ENCODE results near the gene GATA2.

Gene GATA2

GRCh38 chr3:128478576-128479506, 14.2 kb downstream of the GATA2 start:
- Mint-ChIP-seq H3K27ac (no peak overlapping the region), H3K9me3 (ENCODE audit: low read depth) (no peaks in the 10 kb centered on the region), H3K4me3 (no peak overlapping the region), H3K27me3 (peaks cover 29% of the 10 kb centered on the region), H3K4me1 (ENCODE audit: low read depth) (peaks cover 10% of the 10 kb centered on the region), H3K36me3 (no peaks in the 10 kb centered on the region)

- no peaks in the 10 kb centered on the region for H3K9me3 Mint-ChIP-seq (ENCODE audit: low read depth)
- H3K36me3 Mint-ChIP-seq: no peaks in the 10 kb centered on the region
- no peak overlapping the region for H3K27ac Mint-ChIP-seq
- H3K4me1 Mint-ChIP-seq (ENCODE audit: low read depth): no peaks in the 10 kb centered on the region
- no peak overlapping the region for H3K4me3 Mint-ChIP-seq
- H3K27me3 Mint-ChIP-seq: peaks cover 14% of the 10 kb centered on the region
Measured at GRCh38 chr3:128476659-128477058, 16.3 kb downstream of the GATA2 start.

- Mint-ChIP-seq H3K4me3 (no peak overlapping the region), H3K4me1 (ENCODE audit: low read depth) (no peaks in the 10 kb centered on the region), H3K36me3 (no peaks in the 10 kb centered on the region), H3K27me3 (peaks cover 15% of the 10 kb centered on the region), H3K9me3 (ENCODE audit: low read depth) (no peaks in the 10 kb centered on the region), H3K27ac (no peak overlapping the region)
Measured at GRCh38 chr3:128475355-128475754, 17.6 kb downstream of the GATA2 start.

DNA sequence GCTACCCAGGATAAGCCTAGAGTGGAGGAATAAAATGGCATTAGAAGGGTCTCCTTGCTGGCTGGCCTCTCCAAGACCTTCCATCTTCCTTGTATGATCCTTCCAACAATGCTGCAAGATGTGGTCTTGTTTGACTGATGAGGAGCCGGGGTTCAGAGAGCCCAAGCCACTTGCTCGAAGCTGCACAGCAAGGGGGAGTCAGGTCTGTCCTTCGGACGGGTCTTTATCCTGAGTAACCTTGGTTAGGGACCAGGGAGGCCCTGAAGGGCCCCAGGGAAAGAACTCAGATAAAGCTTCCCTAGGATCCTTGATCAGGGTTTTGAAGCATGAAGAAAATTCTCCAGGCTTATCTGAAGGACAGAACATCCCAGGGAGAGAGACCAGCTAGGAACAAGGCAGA, 19.3 kb downstream of the GATA2 start:
- H3K36me3 Mint-ChIP-seq: no peaks in the 10 kb centered on the region
- H3K27ac Mint-ChIP-seq: no peak overlapping the region
- H3K27me3 Mint-ChIP-seq: peaks cover 13% of the 10 kb centered on the region
- no peaks in the 10 kb centered on the region for H3K4me1 Mint-ChIP-seq (ENCODE audit: low read depth)
- H3K9me3 Mint-ChIP-seq (ENCODE audit: low read depth): no peaks in the 10 kb centered on the region
- H3K4me3 Mint-ChIP-seq: no peak overlapping the region

GRCh38 chr3:128473180-128473519, 19.9 kb downstream of the GATA2 start:
- Mint-ChIP-seq H3K27ac (no peak overlapping the region), H3K4me1 (ENCODE audit: low read depth) (no peaks in the 10 kb centered on the region), H3K27me3 (peaks cover 8% of the 10 kb centered on the region), H3K4me3 (no peak overlapping the region), H3K9me3 (ENCODE audit: low read depth) (no peaks in the 10 kb centered on the region), H3K36me3 (no peaks in the 10 kb centered on the region)

DNA sequence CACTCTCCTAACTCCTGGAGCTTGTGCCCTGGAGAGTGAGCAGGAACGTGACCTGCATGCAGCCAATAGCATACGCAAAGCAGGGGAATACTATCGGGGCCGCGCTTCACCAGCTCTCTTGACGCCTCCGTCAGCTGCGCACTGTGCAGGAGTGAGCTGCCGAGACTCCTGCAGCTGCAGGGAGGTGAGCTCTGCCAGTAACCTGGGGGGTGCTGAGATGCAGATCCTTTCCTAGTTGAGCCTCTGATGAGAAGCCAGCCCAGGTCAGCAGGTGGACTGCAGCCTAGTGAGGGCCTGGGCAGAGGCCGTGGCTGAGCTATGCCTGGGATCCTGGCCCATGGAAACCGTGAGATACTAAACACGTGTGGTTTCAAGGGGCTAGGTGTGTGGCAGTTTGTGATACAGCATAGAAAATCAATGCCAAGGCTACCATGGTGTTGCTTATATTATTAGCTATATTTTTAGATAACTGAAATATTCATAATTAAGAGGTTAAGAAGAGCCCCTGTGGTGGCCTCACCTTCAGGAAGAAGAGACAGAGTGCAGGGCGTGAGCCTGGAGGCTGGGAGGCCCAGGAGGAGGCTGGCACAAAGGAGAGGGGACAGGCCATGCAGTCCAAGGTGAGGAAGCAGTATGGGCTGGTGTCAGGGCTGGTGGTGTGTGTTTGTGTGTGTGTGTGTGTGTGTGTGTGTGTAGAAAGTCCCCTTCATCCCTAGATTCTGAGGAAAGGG, 20.4 kb downstream of the GATA2 start:
- Mint-ChIP-seq H3K4me3 (no peak overlapping the region), H3K9me3 (ENCODE audit: low read depth) (no peaks in the 10 kb centered on the region), H3K36me3 (no peaks in the 10 kb centered on the region), H3K27me3 (peaks cover 3% of the 10 kb centered on the region), H3K27ac (no peak overlapping the region), H3K4me1 (ENCODE audit: low read depth) (no peaks in the 10 kb centered on the region)

DNA sequence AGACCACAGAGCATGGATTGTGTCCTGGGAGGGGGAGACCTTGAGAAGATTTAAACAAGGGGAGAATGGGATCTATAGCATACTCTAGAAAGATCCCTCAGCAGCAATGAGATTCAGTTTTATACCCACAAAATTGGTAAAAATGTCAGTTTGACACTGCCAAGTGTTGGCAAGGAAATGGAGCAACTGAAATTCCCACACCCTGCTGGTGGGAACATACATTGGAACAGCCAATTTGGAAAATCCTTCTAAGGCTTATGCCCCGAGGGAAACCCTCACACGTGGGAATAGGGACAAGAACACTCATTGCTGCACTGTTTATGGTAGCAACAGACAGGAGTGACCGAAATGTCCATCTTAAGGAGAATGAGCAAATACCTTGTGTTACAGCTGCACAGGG, 21.3 kb downstream of the GATA2 start:
- Mint-ChIP-seq H3K27ac (no peak overlapping the region), H3K4me1 (ENCODE audit: low read depth) (peaks cover 7% of the 10 kb centered on the region), H3K27me3 (peaks cover 4% of the 10 kb centered on the region), H3K9me3 (ENCODE audit: low read depth) (no peaks in the 10 kb centered on the region), H3K36me3 (no peaks in the 10 kb centered on the region), H3K4me3 (no peak overlapping the region)

GRCh38 chr3:128471110-128471509, 21.9 kb downstream of the GATA2 start:
- no peaks in the 10 kb centered on the region for H3K9me3 Mint-ChIP-seq (ENCODE audit: low read depth)
- H3K27me3 Mint-ChIP-seq: peaks cover 4% of the 10 kb centered on the region
- H3K4me1 Mint-ChIP-seq (ENCODE audit: low read depth): peaks cover 7% of the 10 kb centered on the region
- H3K36me3 Mint-ChIP-seq: no peaks in the 10 kb centered on the region
- H3K27ac Mint-ChIP-seq: no peak overlapping the region
- no peak overlapping the region for H3K4me3 Mint-ChIP-seq

DNA sequence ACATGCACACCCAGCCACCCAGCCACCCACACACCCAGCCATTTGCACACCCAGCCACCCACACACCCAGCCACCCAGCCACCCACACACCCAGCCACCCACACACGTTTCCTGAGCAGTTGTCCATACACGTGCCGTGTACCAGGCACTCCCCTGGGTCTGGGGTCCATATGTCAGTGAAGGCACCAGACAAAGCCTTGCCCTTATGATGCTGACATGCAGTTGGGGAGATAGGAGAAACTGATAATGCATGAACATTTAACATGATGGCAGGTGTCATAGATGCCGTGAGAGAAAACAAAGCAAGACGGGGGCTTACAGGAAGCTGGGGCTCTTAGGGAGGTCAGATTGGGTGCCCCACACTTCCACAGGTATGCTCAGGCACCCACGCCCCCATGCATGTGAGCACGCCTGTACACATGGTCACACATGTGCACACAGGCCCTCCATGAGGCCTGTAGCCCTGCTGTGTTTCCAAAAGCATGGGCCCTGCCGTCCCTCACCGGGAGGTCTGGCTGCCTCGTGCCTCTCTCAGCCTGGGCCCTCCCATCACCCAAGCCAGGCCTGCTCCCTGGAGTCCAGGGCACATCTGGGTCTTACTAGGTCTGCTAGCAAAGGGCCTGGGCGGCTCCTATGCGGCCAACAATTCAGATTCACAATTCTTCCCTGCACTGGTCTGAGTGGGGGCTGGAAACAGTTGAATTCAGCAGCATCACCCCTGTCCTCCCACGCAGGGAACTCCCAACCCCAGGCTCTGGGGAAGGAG, 22.7 kb downstream of the GATA2 start:
- H3K27me3 Mint-ChIP-seq: peaks cover 4% of the 10 kb centered on the region
- H3K9me3 Mint-ChIP-seq (ENCODE audit: low read depth): no peaks in the 10 kb centered on the region
- no peaks in the 10 kb centered on the region for H3K36me3 Mint-ChIP-seq
- peaks cover 7% of the 10 kb centered on the region for H3K4me1 Mint-ChIP-seq (ENCODE audit: low read depth)
- no peak overlapping the region for H3K4me3 Mint-ChIP-seq
- H3K27ac Mint-ChIP-seq: no peak overlapping the region

DNA sequence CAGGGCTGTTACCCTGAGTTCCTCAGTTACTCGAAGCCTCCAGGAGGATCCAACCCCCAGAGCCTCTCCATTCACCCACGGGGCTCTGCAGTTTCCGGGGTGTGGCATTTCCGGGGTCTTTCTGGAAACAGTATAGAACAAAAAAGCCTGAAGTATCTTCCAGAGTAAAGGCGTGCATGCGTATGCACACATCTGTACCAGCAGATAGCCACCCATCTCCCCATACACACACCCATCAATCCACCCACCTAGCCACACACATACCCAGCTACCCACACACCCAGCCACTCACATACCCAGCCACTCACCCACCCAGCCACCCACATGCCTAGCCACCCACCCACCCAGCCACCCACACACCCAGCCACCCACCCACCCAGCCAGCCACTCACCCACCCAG, 23.4 kb downstream of the GATA2 start:
- H3K36me3 Mint-ChIP-seq: no peaks in the 10 kb centered on the region

DNA sequence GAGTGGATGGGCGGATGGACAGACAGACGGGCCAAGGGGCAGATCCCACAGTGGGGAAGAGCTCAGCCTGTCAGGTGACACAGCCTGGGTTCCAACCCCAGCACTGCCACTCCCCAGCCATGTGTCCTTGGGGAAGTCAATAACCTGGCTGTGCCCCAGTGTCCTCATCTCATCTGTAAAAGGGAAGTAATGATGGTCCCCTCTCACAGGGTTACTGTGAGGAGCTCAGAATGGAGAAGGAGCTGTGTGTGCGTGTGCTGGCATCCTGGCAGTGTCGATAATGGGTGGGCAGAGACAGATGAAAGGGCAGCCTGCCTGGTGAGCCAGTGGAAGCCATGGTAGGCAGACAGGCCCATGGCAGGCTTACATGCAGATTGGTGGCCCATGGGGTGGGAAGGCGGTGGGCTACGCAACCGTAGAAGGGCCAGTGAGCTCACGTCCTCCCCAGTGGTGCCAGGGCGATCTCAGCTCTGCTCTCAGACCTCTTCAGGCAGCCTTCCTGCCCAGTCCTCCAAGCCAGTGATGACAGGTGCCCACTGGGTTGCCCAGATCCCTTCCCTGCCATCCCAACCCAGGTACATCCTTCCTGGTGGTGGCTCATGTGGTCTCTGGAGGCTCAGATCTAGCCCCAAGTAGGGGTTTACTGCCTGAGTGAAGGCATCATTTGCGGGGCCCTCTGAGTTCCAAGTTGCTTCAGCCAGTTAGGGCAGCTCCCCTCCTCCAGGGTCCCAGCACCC, 24.0 kb downstream of the GATA2 start:
- Mint-ChIP-seq H3K36me3 (no peaks in the 10 kb centered on the region), H3K27me3 (peaks cover 4% of the 10 kb centered on the region), H3K4me3 (no peak overlapping the region), H3K9me3 (ENCODE audit: low read depth) (no peaks in the 10 kb centered on the region), H3K27ac (no peak overlapping the region), H3K4me1 (ENCODE audit: low read depth) (peaks cover 7% of the 10 kb centered on the region)

More for the DNA sequence above, 23.4 kb downstream of the GATA2 start:
- peaks cover 4% of the 10 kb centered on the region for H3K27me3 Mint-ChIP-seq
- H3K27ac Mint-ChIP-seq: no peak overlapping the region
- no peaks in the 10 kb centered on the region for H3K9me3 Mint-ChIP-seq (ENCODE audit: low read depth)
- H3K4me3 Mint-ChIP-seq: no peak overlapping the region
- peaks cover 7% of the 10 kb centered on the region for H3K4me1 Mint-ChIP-seq (ENCODE audit: low read depth)

- H3K9me3 Mint-ChIP-seq (ENCODE audit: low read depth): no peaks in the 10 kb centered on the region
- H3K4me3 Mint-ChIP-seq: no peak overlapping the region
- peaks cover 4% of the 10 kb centered on the region for H3K27me3 Mint-ChIP-seq
- H3K27ac Mint-ChIP-seq: no peak overlapping the region
- H3K4me1 Mint-ChIP-seq (ENCODE audit: low read depth): peaks cover 7% of the 10 kb centered on the region
- H3K36me3 Mint-ChIP-seq: no peaks in the 10 kb centered on the region
Measured at GRCh38 chr3:128468285-128468790, 24.7 kb downstream of the GATA2 start.

- peaks cover 7% of the 10 kb centered on the region for H3K4me1 Mint-ChIP-seq (ENCODE audit: low read depth)
- no peaks in the 10 kb centered on the region for H3K36me3 Mint-ChIP-seq
- peaks cover 4% of the 10 kb centered on the region for H3K27me3 Mint-ChIP-seq
- H3K27ac Mint-ChIP-seq: peak within 1 kb of the TSS; percentile 37
- no peaks in the 10 kb centered on the region for H3K9me3 Mint-ChIP-seq (ENCODE audit: low read depth)
- H3K4me3 Mint-ChIP-seq: no peak within 1 kb of the TSS
Measured at GRCh38 chr3:128466840-128467541, 26.0 kb downstream of the GATA2 start, which contains the start of gene DNAJB8. Gene DNAJB8 (minus strand): TSS chr3:128466890. CDS start chr3:128463245, 3,645 bp downstream.

- no peak overlapping the region for H3K27ac Mint-ChIP-seq
- H3K9me3 Mint-ChIP-seq (ENCODE audit: low read depth): no peaks in the 10 kb centered on the region
- no peaks in the 10 kb centered on the region for H3K36me3 Mint-ChIP-seq
- H3K27me3 Mint-ChIP-seq: peaks cover 3% of the 10 kb centered on the region
- H3K4me3 Mint-ChIP-seq: no peak overlapping the region
- peaks cover 7% of the 10 kb centered on the region for H3K4me1 Mint-ChIP-seq (ENCODE audit: low read depth)
Measured at GRCh38 chr3:128464702-128465101, 28.3 kb downstream of the GATA2 start.

All from activated naive CD8-positive, alpha-beta T cell (primary cell).